Activated CD4-positive, alpha-beta T cell treated with anti-CD3 and anti-CD28 coated beads, Interleukin-2, amount 50 U/mL, for 48 hours (primary cell): Measurements from ENCODE around the gene PTPN20.

Experiments used
- DNase-seq, 2 experiments: peaks; one replicate each; pipeline ENCODE4 v3.0.0-alpha.2; 2020

PTPN20 gene

GRCh38 chr10:47050618-47051455 lies 139.6 kb downstream of the PTPN20 start:
- DNase-seq: no peak

- no peak for DNase-seq
Observed at GRCh38 chr10:47051741-47052238, 140.6 kb downstream of the PTPN20 start.
